Activated naive CD8-positive, alpha-beta T cell treated with anti-CD3 and anti-CD28 coated beads for 36 hours (primary cell): ENCODE results near the gene DOK4. TPM values are rescaled to one million over a fixed set of nuclear protein-coding genes. Genes with fewer than 3 reads are reported as not detected.
"Not testable (repeated sequence)": the region's sequence is repeated elsewhere in the genome, so short reads cannot be mapped to it uniquely, and the experiment has no call there.

Source experiments
- DNase-seq: peaks from one replicate; pipeline ENCODE4 v3.0.0; 2021
- H3K27ac Mint-ChIP-seq: one replicate; pipeline ENCODE4 v1.8.0; 2022; ENCODE audit warnings: mild to moderate bottlenecking, moderate library complexity, mixed read lengths
- H3K27me3 Mint-ChIP-seq: one replicate; pipeline ENCODE4 v1.8.0; 2022; ENCODE audit warnings: mild to moderate bottlenecking, mixed read lengths
- H3K36me3 Mint-ChIP-seq: one replicate; pipeline ENCODE4 v1.8.0; 2021; ENCODE audit warnings: mild to moderate bottlenecking, mixed read lengths
- H3K4me1 Mint-ChIP-seq: one replicate; pipeline ENCODE4 v1.8.0; 2021; ENCODE audit warnings: mixed read lengths
- H3K4me3 Mint-ChIP-seq: one replicate; pipeline ENCODE4 v1.8.0; 2022; ENCODE audit warnings: mild to moderate bottlenecking, moderate library complexity, mixed read lengths
- H3K9me3 Mint-ChIP-seq: one replicate; pipeline ENCODE4 v1.8.0; 2022; ENCODE audit warnings: mixed read lengths
- total RNA-seq, 2 experiments: library from RNA; stranded (reverse); gene quantifications; one replicate each; pipeline ENCODE4 v1.2.3, GENCODE V29; 2021

The DOK4 gene
- total RNA-seq, 2 experiments from 2014 or later, result 4.5 to 4.8 TPM

DNA sequence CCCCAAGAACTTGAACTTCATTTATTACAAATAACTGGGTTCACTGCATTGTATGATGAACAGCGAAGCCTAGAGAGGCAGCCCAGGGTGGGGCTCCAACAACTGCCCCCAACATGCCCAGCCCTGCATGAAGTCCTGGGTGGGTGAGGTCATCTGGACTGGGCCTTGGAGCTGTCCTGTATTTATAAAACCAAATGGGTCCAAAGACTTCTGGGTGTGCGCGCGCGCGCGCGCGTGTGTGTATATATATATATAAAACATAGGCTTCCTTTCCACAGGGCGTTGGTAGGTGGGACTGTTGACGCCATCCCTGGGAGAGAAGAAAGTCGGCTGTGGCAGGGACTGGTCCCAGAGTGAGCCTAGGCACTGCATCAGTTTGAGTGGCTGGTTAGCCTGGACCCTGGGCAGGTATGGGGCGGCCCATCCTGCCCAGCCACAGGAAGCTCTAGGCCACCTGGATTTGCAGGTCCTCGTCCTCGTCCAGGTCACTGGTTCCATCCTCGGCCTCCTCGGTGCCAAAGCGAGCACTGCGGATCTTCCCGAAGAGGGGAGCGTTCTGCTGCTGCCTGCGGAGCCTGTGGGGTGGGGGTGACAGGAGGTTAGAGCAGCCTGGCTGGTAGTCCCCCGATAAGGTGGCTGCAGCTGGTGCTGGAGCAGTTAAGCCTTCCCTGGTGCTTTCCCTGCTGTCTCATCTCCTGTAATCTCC is 26.2 kb upstream of the DOK4 start:
- no peaks in the 10 kb centered on the region for H3K27me3 Mint-ChIP-seq
- H3K9me3 Mint-ChIP-seq, result no peaks in the 10 kb centered on the region
- DNase-seq, result no peak
- no peaks in the 10 kb centered on the region for H3K4me1 Mint-ChIP-seq
- H3K27ac Mint-ChIP-seq, result no peak overlapping the region
- no peaks in the 10 kb centered on the region for H3K36me3 Mint-ChIP-seq
- H3K4me3 Mint-ChIP-seq, result no peak overlapping the region

DNA sequence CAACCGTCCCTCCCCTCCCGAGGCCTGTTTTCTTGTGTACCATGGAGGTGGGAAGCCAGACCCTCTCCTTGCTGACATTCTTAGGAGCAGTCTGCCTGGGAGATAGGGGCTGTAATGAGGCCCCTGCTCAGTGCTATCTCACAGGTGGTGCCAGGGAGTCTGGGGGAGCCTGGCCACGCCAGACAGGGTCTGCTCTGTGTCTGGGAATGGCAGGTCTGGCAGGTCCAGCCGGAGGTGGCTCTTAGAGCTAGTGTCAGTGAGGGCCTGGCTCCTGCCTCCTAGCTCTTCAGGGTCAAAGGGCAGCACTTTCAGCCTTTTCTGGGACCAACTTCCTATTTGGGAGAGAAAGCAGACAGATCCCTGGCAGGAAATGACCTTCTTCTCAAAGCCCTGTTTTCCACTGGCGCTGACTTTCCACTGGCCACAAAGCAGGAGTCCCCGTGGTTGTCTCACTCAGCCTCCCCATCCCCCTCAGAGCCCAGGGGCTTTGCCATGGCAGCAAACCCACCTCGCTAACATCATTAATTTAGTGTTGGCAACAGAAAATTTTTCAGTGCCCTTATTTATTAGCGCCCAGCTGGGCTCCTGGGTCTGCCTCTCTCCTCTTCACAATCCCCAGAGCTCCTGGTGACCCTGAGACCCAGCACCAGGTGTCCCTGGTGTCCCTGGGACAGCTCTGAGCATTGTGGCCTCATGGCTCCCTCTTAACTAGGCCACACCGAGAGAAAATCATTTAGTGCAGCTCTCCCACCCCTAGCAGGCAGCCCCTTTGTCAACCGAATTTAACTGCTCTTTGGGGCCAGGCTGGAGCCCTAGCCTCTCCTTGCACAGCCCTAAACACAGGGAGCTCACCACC is 24.0 kb upstream of the DOK4 start:
- no peaks in the 10 kb centered on the region for H3K4me1 Mint-ChIP-seq
- H3K9me3 Mint-ChIP-seq, result no peaks in the 10 kb centered on the region
- H3K36me3 Mint-ChIP-seq, result no peaks in the 10 kb centered on the region
- DNase-seq, result no peak
- no peak overlapping the region for H3K4me3 Mint-ChIP-seq
- no peak overlapping the region for H3K27ac Mint-ChIP-seq
- no peaks in the 10 kb centered on the region for H3K27me3 Mint-ChIP-seq

- H3K4me1 Mint-ChIP-seq, result no peaks in the 10 kb centered on the region
- H3K27ac Mint-ChIP-seq, result no peak overlapping the region
- no peaks in the 10 kb centered on the region for H3K36me3 Mint-ChIP-seq
- no peak overlapping the region for H3K4me3 Mint-ChIP-seq
- no peak for DNase-seq
- H3K9me3 Mint-ChIP-seq, result no peaks in the 10 kb centered on the region
- H3K27me3 Mint-ChIP-seq, result no peaks in the 10 kb centered on the region
These were observed 23.1 kb upstream of the DOK4 start for GRCh38 chr16:57509231-57509923.

DNA sequence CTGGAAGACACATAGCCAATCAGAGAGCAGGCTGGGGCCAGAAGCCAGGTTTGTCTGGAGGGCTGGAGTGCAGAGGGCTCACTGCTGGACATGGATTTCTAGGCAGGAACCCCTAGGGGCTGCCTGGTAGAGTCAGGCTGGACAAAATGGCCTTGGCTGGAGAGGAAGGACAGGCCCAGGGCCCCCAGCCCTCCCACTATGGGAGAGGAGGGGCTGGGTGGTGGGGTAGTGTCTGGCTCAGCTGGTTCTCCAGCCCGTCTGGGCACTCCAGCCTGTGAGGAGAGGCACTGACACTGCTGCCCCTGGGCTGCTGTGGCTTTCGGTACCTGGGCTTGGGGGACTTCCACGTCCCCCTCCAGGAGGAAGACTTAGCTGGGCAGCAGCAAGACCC is 21.7 kb upstream of the DOK4 start:
- no peak overlapping the region for H3K4me3 Mint-ChIP-seq
- no peaks in the 10 kb centered on the region for H3K9me3 Mint-ChIP-seq
- no peak for DNase-seq
- H3K27me3 Mint-ChIP-seq, result no peaks in the 10 kb centered on the region
- H3K36me3 Mint-ChIP-seq, result no peaks in the 10 kb centered on the region
- H3K27ac Mint-ChIP-seq, result no peak overlapping the region
- H3K4me1 Mint-ChIP-seq, result no peaks in the 10 kb centered on the region

- no peak overlapping the region for H3K27ac Mint-ChIP-seq
- no peak for DNase-seq
- H3K4me1 Mint-ChIP-seq, result no peaks in the 10 kb centered on the region
- H3K9me3 Mint-ChIP-seq, result no peaks in the 10 kb centered on the region
- H3K27me3 Mint-ChIP-seq, result no peaks in the 10 kb centered on the region
- no peak overlapping the region for H3K4me3 Mint-ChIP-seq
- H3K36me3 Mint-ChIP-seq, result no peaks in the 10 kb centered on the region
These were observed 21.1 kb upstream of the DOK4 start for GRCh38 chr16:57507136-57508034.

DNA sequence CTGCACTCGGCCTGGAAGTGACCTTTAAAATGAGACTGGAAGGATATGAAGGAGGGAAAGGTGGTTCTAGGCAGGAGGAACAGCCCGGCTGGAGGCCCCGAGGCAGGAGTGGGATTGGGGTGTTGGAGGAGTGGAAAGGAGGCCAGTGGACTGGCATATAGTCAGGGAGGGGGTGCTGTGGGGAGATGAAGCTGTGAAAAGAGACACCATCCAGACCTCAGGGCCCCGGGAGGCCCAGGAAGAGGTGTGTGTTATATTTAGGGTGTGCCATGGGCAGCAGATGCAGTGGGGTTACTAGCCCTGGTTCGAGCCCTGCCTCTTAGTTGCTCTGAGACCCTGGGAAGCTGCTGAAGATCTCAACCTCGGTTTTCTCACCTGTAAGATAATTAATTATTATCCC is 18.9 kb upstream of the DOK4 start:
- Mint-ChIP-seq H3K4me3 (no peak overlapping the region), H3K27me3 (no peaks in the 10 kb centered on the region), H3K9me3 (no peaks in the 10 kb centered on the region), H3K36me3 (no peaks in the 10 kb centered on the region), H3K27ac (no peak overlapping the region), H3K4me1 (peaks cover 11% of the 10 kb centered on the region)
- DNase-seq, result no peak

DNA sequence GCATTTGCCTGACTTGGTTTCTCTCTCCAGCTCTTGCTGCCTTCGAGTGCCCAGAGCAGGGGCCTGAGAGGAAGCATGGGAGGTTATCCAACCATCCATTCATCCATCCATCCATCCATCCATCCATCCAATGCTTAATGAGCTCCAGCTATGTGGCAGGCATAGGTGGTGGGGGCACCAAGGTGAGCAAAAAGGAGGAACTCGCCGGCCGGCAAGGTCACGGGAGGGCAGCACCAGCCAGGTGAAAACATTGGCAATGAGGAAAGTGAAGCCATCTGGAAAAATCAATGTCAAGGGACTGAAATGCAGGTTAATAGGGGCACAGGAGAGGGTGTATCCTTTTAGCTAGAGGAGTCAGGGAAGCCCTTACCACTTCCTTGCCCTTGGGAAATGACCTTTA is 18.2 kb upstream of the DOK4 start:
- H3K4me1 Mint-ChIP-seq, result peaks cover 11% of the 10 kb centered on the region
- no peaks in the 10 kb centered on the region for H3K27me3 Mint-ChIP-seq
- H3K27ac Mint-ChIP-seq, result no peak overlapping the region
- no peaks in the 10 kb centered on the region for H3K9me3 Mint-ChIP-seq
- H3K4me3 Mint-ChIP-seq, result no peak overlapping the region
- no peak for DNase-seq
- H3K36me3 Mint-ChIP-seq, result no peaks in the 10 kb centered on the region

DNA sequence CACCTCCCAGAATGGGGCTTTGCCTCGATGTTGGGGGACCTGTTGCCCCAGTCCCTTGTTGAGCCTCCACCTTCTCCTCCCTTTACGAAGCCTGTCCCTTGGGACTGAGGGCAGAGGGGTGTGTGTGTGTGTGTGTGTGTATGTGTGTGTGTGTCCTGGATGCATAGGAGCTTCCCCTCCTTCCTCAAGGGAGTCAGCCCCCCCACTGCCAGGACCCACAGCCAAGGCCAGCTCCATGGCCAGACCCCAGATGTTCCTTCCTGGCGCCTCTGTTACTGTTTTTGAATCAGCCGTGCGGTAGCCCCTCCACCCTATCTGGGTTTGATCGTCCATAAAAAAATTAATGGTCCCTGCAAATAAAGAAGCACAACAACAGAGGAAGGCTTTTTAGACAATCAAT is 17.7 kb upstream of the DOK4 start:
- DNase-seq, result no peak
- Mint-ChIP-seq H3K36me3 (no peaks in the 10 kb centered on the region), H3K27me3 (no peaks in the 10 kb centered on the region), H3K4me1 (peaks cover 11% of the 10 kb centered on the region), H3K27ac (no peak overlapping the region), H3K9me3 (no peaks in the 10 kb centered on the region), H3K4me3 (no peak overlapping the region)

DNA sequence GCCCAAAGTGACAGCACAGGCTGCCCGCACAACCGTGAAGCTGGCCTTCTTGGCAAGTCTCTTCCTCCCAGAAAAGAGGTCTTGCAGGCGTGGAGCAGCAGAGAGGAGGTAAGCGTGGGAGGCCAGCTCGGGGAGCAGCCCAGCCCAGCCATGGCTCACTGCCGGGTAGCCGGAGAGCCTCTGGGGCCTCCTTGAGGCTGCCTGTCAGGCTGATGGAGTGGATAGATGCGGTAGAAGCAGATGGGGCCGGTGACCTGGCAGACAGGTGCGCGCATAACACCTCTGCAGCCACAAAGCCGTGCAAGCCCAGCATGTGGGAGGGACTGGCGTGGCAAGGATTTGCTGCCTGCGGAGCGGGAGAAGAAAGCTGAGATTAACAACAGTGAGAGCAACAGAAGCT is 17.1 kb upstream of the DOK4 start:
- H3K27me3 Mint-ChIP-seq, result no peaks in the 10 kb centered on the region
- no peak for DNase-seq
- no peaks in the 10 kb centered on the region for H3K9me3 Mint-ChIP-seq
- H3K4me1 Mint-ChIP-seq, result peaks cover 11% of the 10 kb centered on the region
- H3K27ac Mint-ChIP-seq, result no peak overlapping the region
- no peak overlapping the region for H3K4me3 Mint-ChIP-seq
- no peaks in the 10 kb centered on the region for H3K36me3 Mint-ChIP-seq

DNA sequence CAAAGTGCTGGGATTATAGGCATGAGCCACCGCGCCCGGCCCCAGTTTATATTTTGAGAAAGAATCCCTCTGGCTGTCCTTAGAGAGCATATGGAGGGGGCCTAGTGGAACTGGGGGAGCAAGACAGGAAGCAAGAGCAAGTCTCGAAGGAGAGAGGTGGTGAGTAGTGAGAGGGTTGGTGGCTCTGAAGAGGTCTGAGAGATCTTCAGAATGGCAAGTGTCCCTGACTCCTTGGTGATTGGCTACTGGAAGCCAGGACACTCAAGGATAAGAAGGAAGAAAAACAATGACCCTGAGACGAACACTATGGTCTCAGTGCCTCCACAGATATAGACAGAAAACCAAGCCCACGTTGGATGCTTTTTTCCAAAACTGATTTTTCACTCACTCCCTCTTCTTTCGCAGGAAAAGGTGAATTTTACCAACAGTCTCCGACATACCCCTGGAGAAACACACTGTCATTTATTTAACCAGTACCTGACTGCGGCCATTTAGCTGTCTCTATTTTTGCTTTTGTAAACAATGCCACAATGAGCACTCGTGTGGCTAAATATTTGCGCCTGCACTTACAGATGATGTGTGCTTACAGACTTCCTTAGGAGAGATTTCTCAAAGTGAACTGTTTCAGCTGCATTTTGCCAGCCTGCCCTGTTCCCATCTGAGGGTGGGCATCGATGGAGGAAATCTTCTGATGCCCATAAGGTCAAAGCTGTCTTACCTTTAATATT is 15.9 kb upstream of the DOK4 start:
- no peak overlapping the region for H3K4me3 Mint-ChIP-seq
- H3K27me3 Mint-ChIP-seq, result no peaks in the 10 kb centered on the region
- H3K9me3 Mint-ChIP-seq, result no peaks in the 10 kb centered on the region
- no peaks in the 10 kb centered on the region for H3K36me3 Mint-ChIP-seq
- no peak for DNase-seq
- H3K27ac Mint-ChIP-seq, result no peak overlapping the region
- H3K4me1 Mint-ChIP-seq, result peaks cover 11% of the 10 kb centered on the region

DNA sequence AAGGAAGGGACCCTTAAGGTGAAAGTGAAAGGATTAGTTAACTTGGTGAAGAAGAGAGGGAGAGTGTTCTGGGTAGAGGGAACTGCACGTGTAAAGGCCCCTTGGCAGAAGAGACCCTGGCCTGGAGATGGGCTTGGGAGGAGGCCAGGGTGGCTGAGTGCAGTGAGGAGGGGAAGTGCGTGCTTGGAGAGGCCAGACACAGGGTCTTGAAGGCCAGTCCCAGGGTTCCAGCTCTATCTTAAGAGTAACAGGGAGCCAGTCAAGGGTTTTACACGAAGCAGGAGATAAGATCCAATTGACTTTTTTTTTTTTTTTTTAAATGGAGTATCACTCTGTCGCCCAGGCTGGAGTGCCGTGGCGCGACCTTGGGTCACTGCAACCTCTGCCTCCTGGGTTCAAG is 15.2 kb upstream of the DOK4 start:
- no peak overlapping the region for H3K4me3 Mint-ChIP-seq
- no peaks in the 10 kb centered on the region for H3K9me3 Mint-ChIP-seq
- peaks cover 11% of the 10 kb centered on the region for H3K4me1 Mint-ChIP-seq
- DNase-seq, result no peak
- no peaks in the 10 kb centered on the region for H3K36me3 Mint-ChIP-seq
- H3K27ac Mint-ChIP-seq, result peak overlapping the region; percentile 17
- H3K27me3 Mint-ChIP-seq, result no peaks in the 10 kb centered on the region

DNA sequence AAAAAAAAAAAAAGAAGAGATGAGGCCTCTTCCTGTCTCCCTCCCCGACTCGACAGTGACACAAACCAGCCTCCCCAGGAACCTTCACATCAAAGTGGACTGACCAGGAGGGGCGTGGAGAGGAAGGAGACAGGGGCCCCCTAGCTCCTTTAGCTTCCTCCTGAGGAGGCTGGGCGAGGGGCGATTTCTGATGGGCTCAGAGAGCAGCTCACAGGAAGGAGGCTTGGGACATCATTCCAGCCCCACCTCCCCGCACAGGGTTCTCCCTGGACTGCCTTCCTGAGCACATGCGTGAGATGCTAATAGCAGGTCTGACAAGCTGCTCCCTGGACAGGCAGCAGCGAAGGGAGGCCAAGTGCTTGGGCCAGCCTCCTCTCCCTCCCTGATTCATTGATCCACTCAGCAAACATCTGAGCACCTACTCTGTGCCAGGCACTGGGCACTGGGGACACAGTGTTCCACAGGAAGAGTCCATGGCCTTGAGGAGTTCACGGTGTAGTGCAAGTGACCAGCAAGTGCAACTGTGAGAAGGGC is 14.4 kb upstream of the DOK4 start:
- Mint-ChIP-seq H3K9me3 (no peaks in the 10 kb centered on the region), H3K4me1 (peaks cover 11% of the 10 kb centered on the region), H3K4me3 (no peak overlapping the region), H3K27ac (no peak overlapping the region), H3K36me3 (no peaks in the 10 kb centered on the region), H3K27me3 (no peaks in the 10 kb centered on the region)
- DNase-seq, result no peak

DNA sequence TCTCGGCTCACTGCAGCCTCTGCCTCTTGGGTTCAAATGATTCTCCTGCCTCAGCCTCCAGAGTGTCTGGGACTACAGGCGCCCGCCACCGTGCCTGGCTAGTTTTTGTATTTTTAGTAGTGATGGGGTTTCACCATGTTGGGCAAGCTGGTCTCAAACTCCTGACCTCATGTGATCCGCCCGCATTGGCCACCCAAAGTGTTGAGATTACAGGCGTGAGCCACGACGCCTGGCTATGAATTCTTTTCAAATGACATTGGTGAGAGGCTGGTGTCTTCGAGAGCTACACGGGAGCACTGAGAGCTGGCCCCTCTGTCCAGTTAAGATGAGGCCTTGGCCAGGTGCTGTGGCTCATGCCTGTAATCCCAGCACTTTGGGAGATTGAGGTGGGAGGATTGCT is 13.6 kb upstream of the DOK4 start:
- peaks cover 11% of the 10 kb centered on the region for H3K4me1 Mint-ChIP-seq
- not testable (repeated sequence) for H3K27ac Mint-ChIP-seq, H3K27me3 Mint-ChIP-seq, H3K4me3 Mint-ChIP-seq, H3K9me3 Mint-ChIP-seq, H3K36me3 Mint-ChIP-seq, DNase-seq

- no peak for DNase-seq
- Mint-ChIP-seq H3K27me3 (no peaks in the 10 kb centered on the region), H3K27ac (no peak overlapping the region), H3K4me3 (no peak overlapping the region), H3K36me3 (no peaks in the 10 kb centered on the region), H3K4me1 (peaks cover 11% of the 10 kb centered on the region), H3K9me3 (no peaks in the 10 kb centered on the region)
These were observed 11.7 kb upstream of the DOK4 start for GRCh38 chr16:57498031-57498430.
